Activated T-cell treated with anti-CD3 and anti-CD28 coated beads, Interleukin-2, amount 50 U/mL, for 48 hours (primary cell): Measurements from ENCODE around the gene FOSB.

Experiments used
- DNase-seq, 2 experiments: peaks; one replicate each; pipeline ENCODE4 v3.0.0-alpha.2; 2020

The FOSB gene

GRCh38 chr19:45485305-45486077, 17.7 kb downstream of the FOSB start:
- peak; percentile 99 for DNase-seq

- no peak for DNase-seq
These were observed 20.9 kb downstream of the FOSB start for GRCh38 chr19:45488708-45489107.

GRCh38 chr19:45489216-45489855, 21.5 kb downstream of the FOSB start:
- no peak for DNase-seq

- no peak for DNase-seq
These were observed 24.4 kb downstream of the FOSB start for GRCh38 chr19:45492137-45492626.

GRCh38 chr19:45492627-45493470, 25.1 kb downstream of the FOSB start:
- DNase-seq = no peak

GRCh38 chr19:45494261-45494916, 26.6 kb downstream of the FOSB start:
- DNase-seq = no peak

- DNase-seq = no peak
These were observed 27.4 kb downstream of the FOSB start for GRCh38 chr19:45495178-45495577.

- peak in 1 of 2 experiments; percentile 61 for DNase-seq
These were observed 28.7 kb downstream of the FOSB start for GRCh38 chr19:45496349-45496953.

GRCh38 chr19:45497791-45498190, 30.0 kb downstream of the FOSB start:
- no peak for DNase-seq

GRCh38 chr19:45498411-45499195, 30.8 kb downstream of the FOSB start, which contains the start of gene PPM1N:
PPM1N (plus strand) TSS chr19:45498443; CDS start chr19:45498473, 30 bp downstream.
- DNase-seq = peak; percentile 77 to 80

GRCh38 chr19:45499196-45500180, 31.7 kb downstream of the FOSB start:
- DNase-seq = peak; percentile 88 to 89

- DNase-seq = no peak
These were observed 33.3 kb downstream of the FOSB start for GRCh38 chr19:45500918-45501729.

- no peak for DNase-seq
These were observed 33.9 kb downstream of the FOSB start for GRCh38 chr19:45501730-45502014.

GRCh38 chr19:45502111-45502510, 34.3 kb downstream of the FOSB start:
- no peak for DNase-seq

- DNase-seq = no peak
These were observed 36.1 kb downstream of the FOSB start for GRCh38 chr19:45503909-45504308.

GRCh38 chr19:45505151-45505995, 37.6 kb downstream of the FOSB start:
- DNase-seq = no peak

GRCh38 chr19:45505996-45506245, 38.1 kb downstream of the FOSB start:
- DNase-seq = no peak

- DNase-seq = peak; percentile 99
These were observed 38.6 kb downstream of the FOSB start for GRCh38 chr19:45506246-45506988.
